ENCODE measurements around the gene SMG6. TPM values are rescaled to one million over a fixed set of nuclear protein-coding genes. Genes with fewer than 3 reads are reported as not detected.

The SMG6 gene
- polyA plus RNA-seq, 1 experiment, result 27.3 TPM

- DNase-seq (ENCODE audit: low read depth, low spot score), result no peak
- peak overlapping the region; percentile 72 for H3K4me3 ChIP-seq (ENCODE audit: low read depth, low read length)
- peaks cover 6% of the 10 kb centered on the region; the same call in 1 of the 2 replicates for H3K9me3 ChIP-seq (ENCODE audit: control insufficient read depth, insufficient read depth, low read length)
- TF ChIP-seq CTCF (IDR thresholded peaks at IDR 0.05; ENCODE audit: low read depth, low read length), result no peak
- POLR2A ChIA-PET, result interaction anchor here (0.5 to 3.0 kb wide), 18 partner anchors 14 to 631 kb away, joined by 3 to 38 read pairs (median 4); partner anchors contain the start of gene TSR1
- H3K27me3 ChIP-seq (ENCODE audit: control insufficient read depth, insufficient read depth, low read length), result peaks cover 4% of the 10 kb centered on the region
- CTCF ChIA-PET, result interaction anchor here (0.7 to 4.5 kb wide), 14 partner anchors 13 to 275 kb away, joined by 3 to 87 read pairs (median 4); partner anchors contain the start of genes SMG6 and SRR
- peak overlapping the region; percentile 75 for H3K27ac ChIP-seq (ENCODE audit: low read depth, low read length)
These were observed 248.0 kb downstream of the SMG6 start for GRCh38 chr17:2055292-2056205.

GRCh38 chr17:2054512-2055291 is 248.9 kb downstream of the SMG6 start, which contains the start of gene HIC1:
Gene HIC1, plus strand, starts transcription at chr17:2055103. Its CDS starts 1,588 bp downstream, at chr17:2056691.
- Histone ChIP-seq H3K27ac (ENCODE audit: low read depth, low read length) (peak within 1 kb of the TSS; percentile 47), H3K4me3 (ENCODE audit: low read depth, low read length) (peak within 1 kb of the TSS; percentile 72), H3K27me3 (ENCODE audit: control insufficient read depth, insufficient read depth, low read length) (peaks cover 4% of the 10 kb centered on the region), H3K9me3 (ENCODE audit: control insufficient read depth, insufficient read depth, low read length) (peaks cover 6% of the 10 kb centered on the region; the same call in 1 of the 2 replicates)
- ChIA-PET CTCF (interaction anchor here (0.5 to 4.5 kb wide), 40 partner anchors 8 to 361 kb away, joined by 3 to 87 read pairs (median 4); partner anchors contain the start of gene TSR1), POLR2A (interaction anchor here (0.5 to 3.0 kb wide), 16 partner anchors 15 to 372 kb away, joined by 3 to 38 read pairs (median 4); no protein-coding TSS in a partner anchor)
- peak; percentile 72 for TF ChIP-seq CTCF (IDR thresholded peaks at IDR 0.05; ENCODE audit: low read depth, low read length)
- DNase-seq (ENCODE audit: low read depth, low spot score), result no peak

GRCh38 chr17:2054262-2054511 is 249.4 kb downstream of the SMG6 start:
- Histone ChIP-seq H3K27me3 (ENCODE audit: control insufficient read depth, insufficient read depth, low read length) (peaks cover 4% of the 10 kb centered on the region), H3K27ac (ENCODE audit: low read depth, low read length) (peak overlapping the region; percentile 39), H3K4me3 (ENCODE audit: low read depth, low read length) (peak overlapping the region; percentile 72), H3K9me3 (ENCODE audit: control insufficient read depth, insufficient read depth, low read length) (peaks cover 6% of the 10 kb centered on the region; the same call in 1 of the 2 replicates)
- TF ChIP-seq CTCF (IDR thresholded peaks at IDR 0.05; ENCODE audit: low read depth, low read length), result 0 out of 2 replicates have a peak, but pooled peaks have one; percentile 7
- DNase-seq (ENCODE audit: low read depth, low spot score), result no peak
- POLR2A ChIA-PET, result interaction anchor here (0.5 to 3.0 kb wide), 8 partner anchors 42 to 248 kb away, joined by 3 to 38 read pairs (median 5); no protein-coding TSS in a partner anchor
- CTCF ChIA-PET, result interaction anchor here (0.5 to 4.5 kb wide), 41 partner anchors 8 to 362 kb away, joined by 3 to 87 read pairs (median 4); partner anchors contain the start of gene TSR1

- H3K4me3 ChIP-seq (ENCODE audit: low read depth, low read length), result peak overlapping the region; percentile 72
- TF ChIP-seq CTCF (IDR thresholded peaks at IDR 0.05; ENCODE audit: low read depth, low read length), result peak; percentile 55
- no peak for DNase-seq (ENCODE audit: low read depth, low spot score)
- peaks cover 4% of the 10 kb centered on the region for H3K27me3 ChIP-seq (ENCODE audit: control insufficient read depth, insufficient read depth, low read length)
- POLR2A ChIA-PET, result interaction anchor here (0.7 to 3.0 kb wide), 4 partner anchors 10 to 249 kb away, joined by 4 to 38 read pairs (median 5); no protein-coding TSS in a partner anchor
- H3K9me3 ChIP-seq (ENCODE audit: control insufficient read depth, insufficient read depth, low read length), result peaks cover 6% of the 10 kb centered on the region; the same call in 1 of the 2 replicates
- CTCF ChIA-PET, result interaction anchor here (0.5 to 4.5 kb wide), 20 partner anchors 10 to 362 kb away, joined by 3 to 87 read pairs (median 4); partner anchors contain the start of gene TSR1
- H3K27ac ChIP-seq (ENCODE audit: low read depth, low read length), result no peak overlapping the region
These were observed 250.0 kb downstream of the SMG6 start for GRCh38 chr17:2053380-2054261.
